ENCODE measurements around the gene USP3. TPM values are rescaled to one million over a fixed set of nuclear protein-coding genes. Genes with fewer than 3 reads are reported as not detected.

USP3 gene
- total RNA-seq, 4 donors from 2014 or later = 26.5 to 96.3 (median 65.8) TPM

DNA sequence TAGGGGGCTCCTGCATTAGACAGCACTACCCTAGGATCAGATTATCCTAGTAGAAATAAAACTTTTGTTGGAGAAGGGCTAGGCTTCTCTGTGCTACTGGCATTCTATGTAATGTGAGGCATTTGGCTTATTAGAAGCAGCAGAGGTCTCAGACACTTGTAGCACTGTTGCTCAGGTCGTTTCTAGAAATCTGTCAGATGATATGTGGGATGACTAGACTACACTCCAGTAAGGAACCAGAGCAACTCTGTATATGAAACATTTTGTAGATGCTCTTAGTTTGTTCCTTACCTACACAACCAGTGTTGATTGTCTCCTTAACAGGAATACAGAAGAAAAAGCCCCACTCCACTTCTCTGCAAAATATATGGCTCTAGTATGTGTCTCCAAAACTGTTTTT lies 70.9 kb downstream of the USP3 start:
- Histone ChIP-seq H3K4me1 (no peaks in the 10 kb centered on the region), H3K27me3 (no peaks in the 10 kb centered on the region), H3K4me3 (no peak overlapping the region), H3K9me3 (no peaks in the 10 kb centered on the region), H3K36me3 (no peaks in the 10 kb centered on the region), H3K27ac (no peak overlapping the region)
- TF ChIP-seq POLR2A (IDR thresholded peaks at IDR 0.05) = no peak
- no peak for TF ChIP-seq CTCF (IDR thresholded peaks at IDR 0.05)
- intact Hi-C loops (cut with DNase I; ENCODE audit: low total_unique reads) = no loop called here
- DNase-seq = no peak

- Histone ChIP-seq H3K27me3 (no peaks in the 10 kb centered on the region), H3K4me3 (no peak overlapping the region), H3K4me1 (no peaks in the 10 kb centered on the region), H3K27ac (no peak overlapping the region), H3K36me3 (no peaks in the 10 kb centered on the region), H3K9me3 (no peaks in the 10 kb centered on the region)
- TF ChIP-seq CTCF (IDR thresholded peaks at IDR 0.05) = no peak
- TF ChIP-seq POLR2A (IDR thresholded peaks at IDR 0.05) = no peak
- DNase-seq = no peak
- intact Hi-C loops (cut with DNase I; ENCODE audit: low total_unique reads) = no loop called here
Observed at GRCh38 chr15:63576441-63576840, 72.0 kb downstream of the USP3 start.

- intact Hi-C loops (cut with DNase I; ENCODE audit: low total_unique reads) = no loop called here
- no peaks in the 10 kb centered on the region for H3K36me3 ChIP-seq
- no peak for DNase-seq
- H3K27me3 ChIP-seq = no peaks in the 10 kb centered on the region
- H3K27ac ChIP-seq = no peak overlapping the region
- no peaks in the 10 kb centered on the region for H3K4me1 ChIP-seq
- TF ChIP-seq CTCF (IDR thresholded peaks at IDR 0.05) (no peak), POLR2A (IDR thresholded peaks at IDR 0.05) (no peak)
- no peaks in the 10 kb centered on the region for H3K9me3 ChIP-seq
- H3K4me3 ChIP-seq = no peak overlapping the region
Observed at GRCh38 chr15:63582179-63582578, 77.8 kb downstream of the USP3 start.

DNA sequence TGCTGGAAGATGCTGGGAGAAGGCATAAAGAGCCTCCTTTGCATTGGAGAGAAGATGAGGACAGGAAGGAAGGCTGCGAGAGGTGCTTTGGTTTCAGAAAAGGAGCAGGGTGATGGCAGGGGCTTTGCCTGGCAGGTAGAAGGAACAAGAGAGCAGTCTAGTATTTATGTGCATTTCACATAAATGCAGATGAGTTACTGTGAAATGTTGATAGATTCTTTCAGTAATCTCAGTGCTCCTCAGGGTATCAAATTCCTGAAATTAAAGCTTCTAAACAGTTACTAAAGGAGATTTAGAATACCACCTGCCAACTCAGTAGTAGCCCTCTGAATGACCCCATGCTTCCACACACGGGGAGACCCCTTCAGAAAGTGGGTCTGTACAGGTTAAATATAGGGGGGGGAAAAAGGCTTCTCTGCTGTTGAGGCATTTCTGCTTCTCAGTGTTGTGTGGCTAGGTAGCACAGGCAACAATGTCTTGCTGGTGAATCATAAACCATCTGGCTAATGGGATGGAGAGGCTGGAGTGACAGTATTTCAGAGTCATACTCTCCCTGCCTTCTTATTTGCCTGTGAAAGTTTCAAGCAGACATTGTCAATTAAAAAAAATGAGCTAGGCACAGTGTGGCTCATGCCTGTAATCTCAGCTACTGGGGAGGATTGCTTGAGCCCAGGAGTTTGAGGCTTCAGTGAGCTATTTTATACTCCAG lies 78.5 kb downstream of the USP3 start:
- Histone ChIP-seq H3K27me3 (no peaks in the 10 kb centered on the region), H3K4me3 (no peak overlapping the region), H3K4me1 (no peaks in the 10 kb centered on the region), H3K27ac (no peak overlapping the region), H3K36me3 (no peaks in the 10 kb centered on the region), H3K9me3 (no peaks in the 10 kb centered on the region)
- intact Hi-C loops (cut with DNase I; ENCODE audit: low total_unique reads) = no loop called here
- no peak for TF ChIP-seq POLR2A (IDR thresholded peaks at IDR 0.05)
- TF ChIP-seq CTCF (IDR thresholded peaks at IDR 0.05) = no peak
- DNase-seq = no peak

DNA sequence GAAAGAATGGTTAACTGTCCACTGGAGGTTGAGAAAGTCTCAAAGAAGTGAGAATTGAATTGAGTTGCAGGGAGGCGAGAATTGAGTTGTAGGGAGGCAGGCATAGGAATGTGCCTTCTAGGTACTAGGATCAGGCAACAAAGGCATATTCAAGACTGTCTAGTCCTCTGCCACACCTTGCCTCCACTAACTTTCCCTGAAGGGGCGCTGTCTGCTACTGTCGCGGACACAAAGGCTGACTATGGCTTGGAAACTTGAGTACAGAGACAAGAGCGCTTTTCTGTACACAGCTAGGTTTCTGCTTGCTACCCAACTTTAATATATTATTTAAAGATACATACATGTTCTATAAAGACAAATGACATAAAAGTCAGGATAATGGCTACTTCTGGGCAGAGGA lies 82.4 kb downstream of the USP3 start:
- no peaks in the 10 kb centered on the region for H3K4me1 ChIP-seq
- intact Hi-C loops (cut with DNase I; ENCODE audit: low total_unique reads) = no loop called here
- H3K27me3 ChIP-seq = no peaks in the 10 kb centered on the region
- no peak for DNase-seq
- H3K9me3 ChIP-seq = no peaks in the 10 kb centered on the region
- no peak overlapping the region for H3K27ac ChIP-seq
- TF ChIP-seq POLR2A (IDR thresholded peaks at IDR 0.05) (no peak), CTCF (IDR thresholded peaks at IDR 0.05) (no peak)
- H3K4me3 ChIP-seq = no peak overlapping the region
- no peaks in the 10 kb centered on the region for H3K36me3 ChIP-seq
